Measurements from ENCODE around the gene RASSF1. TPM values are rescaled to one million over a fixed set of nuclear protein-coding genes. Genes with fewer than 3 reads are reported as not detected.

The RASSF1 gene
- total RNA-seq, 1 donor from 2014 or later, result 19.9 TPM

- Histone ChIP-seq H3K27me3 (ENCODE audit: control insufficient read depth, insufficient read depth, low read length) (peaks cover 9% of the 10 kb centered on the region), H3K4me3 (ENCODE audit: low read depth, low read length) (peak overlapping the region; percentile 41), H3K36me3 (ENCODE audit: control insufficient read depth, insufficient read depth, low read length) (peaks cover 1% of the 10 kb centered on the region)
- TF ChIP-seq, protein P1, sequence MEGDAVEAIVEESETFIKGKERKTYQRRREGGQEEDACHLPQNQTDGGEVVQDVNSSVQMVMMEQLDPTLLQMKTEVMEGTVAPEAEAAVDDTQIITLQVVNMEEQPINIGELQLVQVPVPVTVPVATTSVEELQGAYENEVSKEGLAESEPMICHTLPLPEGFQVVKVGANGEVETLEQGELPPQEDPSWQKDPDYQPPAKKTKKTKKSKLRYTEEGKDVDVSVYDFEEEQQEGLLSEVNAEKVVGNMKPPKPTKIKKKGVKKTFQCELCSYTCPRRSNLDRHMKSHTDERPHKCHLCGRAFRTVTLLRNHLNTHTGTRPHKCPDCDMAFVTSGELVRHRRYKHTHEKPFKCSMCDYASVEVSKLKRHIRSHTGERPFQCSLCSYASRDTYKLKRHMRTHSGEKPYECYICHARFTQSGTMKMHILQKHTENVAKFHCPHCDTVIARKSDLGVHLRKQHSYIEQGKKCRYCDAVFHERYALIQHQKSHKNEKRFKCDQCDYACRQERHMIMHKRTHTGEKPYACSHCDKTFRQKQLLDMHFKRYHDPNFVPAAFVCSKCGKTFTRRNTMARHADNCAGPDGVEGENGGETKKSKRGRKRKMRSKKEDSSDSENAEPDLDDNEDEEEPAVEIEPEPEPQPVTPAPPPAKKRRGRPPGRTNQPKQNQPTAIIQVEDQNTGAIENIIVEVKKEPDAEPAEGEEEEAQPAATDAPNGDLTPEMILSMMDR (IDR thresholded peaks at IDR 0.05; ENCODE audit: insufficient read depth, low read length, poor library complexity, severe bottlenecking), result no peak
- no peak for DNase-seq (ENCODE audit: low read depth)
These were observed 4.4 kb upstream of the RASSF1 start for GRCh38 chr3:50345008-50345407.

GRCh38 chr3:50342813-50343633, 2.4 kb upstream of the RASSF1 start:
- H3K36me3 ChIP-seq (ENCODE audit: control insufficient read depth, insufficient read depth, low read length), result peaks cover 1% of the 10 kb centered on the region
- H3K27me3 ChIP-seq (ENCODE audit: control insufficient read depth, insufficient read depth, low read length), result peaks cover 11% of the 10 kb centered on the region
- TF ChIP-seq, protein P1 (IDR thresholded peaks at IDR 0.05; ENCODE audit: insufficient read depth, low read length, poor library complexity, severe bottlenecking), result no peak
- no peak overlapping the region for H3K4me3 ChIP-seq (ENCODE audit: low read depth, low read length)
- DNase-seq (ENCODE audit: low read depth), result no peak

DNA sequence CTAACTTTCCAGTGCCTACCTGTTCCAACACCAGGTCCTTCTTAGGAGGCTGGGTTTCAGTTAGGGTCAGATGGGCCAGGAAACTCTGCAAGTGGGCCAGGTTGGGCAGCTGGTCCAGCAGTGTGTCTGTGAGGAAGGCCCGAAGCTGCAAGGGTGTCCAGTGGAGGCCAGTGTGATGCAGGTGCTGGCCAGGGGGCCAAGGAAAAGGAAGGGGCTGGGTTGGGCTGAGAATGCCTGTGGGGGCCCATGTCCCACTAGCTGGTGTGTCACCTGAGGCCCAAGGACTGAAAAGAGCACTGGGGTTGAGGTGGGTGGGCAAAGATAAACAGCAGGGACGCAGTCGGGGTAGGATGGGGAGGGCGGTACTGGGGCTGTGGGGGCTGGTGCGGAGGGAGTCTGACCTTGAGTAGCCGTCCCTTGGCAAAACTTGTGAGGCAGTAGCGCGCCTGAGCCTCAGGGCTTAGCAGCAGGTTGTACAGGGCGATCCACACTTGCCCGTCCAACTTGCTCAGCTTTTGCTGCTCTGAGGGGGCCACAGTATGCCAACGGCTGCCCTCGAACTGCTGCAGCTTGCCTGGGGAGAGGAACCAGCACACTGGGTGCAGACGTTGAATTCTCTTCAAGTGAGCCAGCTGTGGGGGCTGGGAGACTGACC, 1.5 kb upstream of the RASSF1 start:
- H3K27me3 ChIP-seq (ENCODE audit: control insufficient read depth, insufficient read depth, low read length), result peaks cover 11% of the 10 kb centered on the region
- DNase-seq (ENCODE audit: low read depth), result no peak
- no peaks in the 10 kb centered on the region for H3K36me3 ChIP-seq (ENCODE audit: control insufficient read depth, insufficient read depth, low read length)
- TF ChIP-seq, protein P1 (IDR thresholded peaks at IDR 0.05; ENCODE audit: insufficient read depth, low read length, poor library complexity, severe bottlenecking), result no peak
- H3K4me3 ChIP-seq (ENCODE audit: low read depth, low read length), result no peak overlapping the region

- Histone ChIP-seq H3K4me3 (ENCODE audit: low read depth, low read length) (no peak overlapping the region), H3K36me3 (ENCODE audit: control insufficient read depth, insufficient read depth, low read length) (no peaks in the 10 kb centered on the region), H3K27me3 (ENCODE audit: control insufficient read depth, insufficient read depth, low read length) (peaks cover 11% of the 10 kb centered on the region)
- no peak for DNase-seq (ENCODE audit: low read depth)
- TF ChIP-seq, protein P1 (IDR thresholded peaks at IDR 0.05; ENCODE audit: insufficient read depth, low read length, poor library complexity, severe bottlenecking), result no peak
These were observed 901 bp upstream of the RASSF1 start for GRCh38 chr3:50341537-50341936.

GRCh38 chr3:50340147-50340447, 539 bp downstream of the RASSF1 start:
- Histone ChIP-seq H3K4me3 (ENCODE audit: low read depth, low read length) (peak overlapping the region; percentile 17), H3K36me3 (ENCODE audit: control insufficient read depth, insufficient read depth, low read length) (no peaks in the 10 kb centered on the region), H3K27me3 (ENCODE audit: control insufficient read depth, insufficient read depth, low read length) (peaks cover 11% of the 10 kb centered on the region)
- no peak for DNase-seq (ENCODE audit: low read depth)
- TF ChIP-seq, protein P1 (IDR thresholded peaks at IDR 0.05; ENCODE audit: insufficient read depth, low read length, poor library complexity, severe bottlenecking), result no peak
